Mesothelial cell of epicardium (in vitro differentiated cells): ENCODE results near the gene C4orf50. TPM values are rescaled to one million over a fixed set of nuclear protein-coding genes. Genes with fewer than 3 reads are reported as not detected.

Source experiments
- DNase-seq, 2 experiments: peaks; one replicate each; pipeline ENCODE4 v3.0.0; 2021; ENCODE audit warnings: low spot score in 2 of 2; ENCODE audit not compliant: unreplicated experiment in 2 of 2
- H3K27ac Mint-ChIP-seq: 2 replicates; pipeline ENCODE4 v1.8.0; 2021; ENCODE audit warnings: mixed read lengths
- H3K27me3 Mint-ChIP-seq: 2 replicates; pipeline ENCODE4 v1.8.0; 2021; ENCODE audit warnings: low read depth, mixed read lengths
- H3K36me3 Mint-ChIP-seq: 2 replicates; pipeline ENCODE4 v1.8.0; 2021; ENCODE audit warnings: mixed read lengths
- H3K4me1 Mint-ChIP-seq: 2 replicates; pipeline ENCODE4 v1.8.0; 2021; ENCODE audit warnings: mixed read lengths
- H3K4me3 Mint-ChIP-seq: 2 replicates; pipeline ENCODE4 v1.8.0; 2021; ENCODE audit warnings: mild to moderate bottlenecking, moderate library complexity, mixed read lengths
- H3K9me3 Mint-ChIP-seq: 2 replicates; pipeline ENCODE4 v1.8.0; 2021; ENCODE audit warnings: mixed read lengths
- CTCF ChIP-seq: fragments of 200-600 bp; sonication (generic); IDR thresholded peaks from one replicate; pipeline ENCODE4 v1.5.0; 2021; ENCODE audit warnings: antibody characterized with exemption; ENCODE audit not compliant: unreplicated experiment
- total RNA-seq: library from RNA; stranded (reverse); gene quantifications from 3 replicates; pipeline ENCODE4 v1.2.1, GENCODE V29; 2021

The C4orf50 gene
- total RNA-seq, 1 donor from 2014 or later = 0.04 TPM

GRCh38 chr4:5921981-5922380, 96.2 kb downstream of the C4orf50 start:
- DNase-seq = no peak
- Mint-ChIP-seq H3K27ac (no peak overlapping the region), H3K36me3 (no peaks in the 10 kb centered on the region), H3K4me1 (peaks cover 2% of the 10 kb centered on the region), H3K4me3 (no peak overlapping the region), H3K27me3 (peaks cover 70% of the 10 kb centered on the region), H3K9me3 (no peaks in the 10 kb centered on the region)
- TF ChIP-seq CTCF = no peak

GRCh38 chr4:5921101-5921980, 96.9 kb downstream of the C4orf50 start:
- DNase-seq = no peak

GRCh38 chr4:5919571-5919970, 98.7 kb downstream of the C4orf50 start:
- no peak overlapping the region for H3K4me3 Mint-ChIP-seq
- no peak for DNase-seq
- no peak overlapping the region for H3K27ac Mint-ChIP-seq
- no peak for TF ChIP-seq CTCF
- no peaks in the 10 kb centered on the region for H3K36me3 Mint-ChIP-seq
- no peaks in the 10 kb centered on the region for H3K9me3 Mint-ChIP-seq
- peaks cover 77% of the 10 kb centered on the region for H3K27me3 Mint-ChIP-seq
- H3K4me1 Mint-ChIP-seq = peaks cover 2% of the 10 kb centered on the region

More at GRCh38 chr4:5921101-5921980, 96.9 kb downstream of the C4orf50 start:
- Mint-ChIP-seq H3K4me1 (peaks cover 2% of the 10 kb centered on the region), H3K9me3 (no peaks in the 10 kb centered on the region), H3K27ac (no peak overlapping the region), H3K4me3 (no peak overlapping the region), H3K36me3 (no peaks in the 10 kb centered on the region), H3K27me3 (peaks cover 71% of the 10 kb centered on the region)
- no peak for TF ChIP-seq CTCF

- TF ChIP-seq CTCF = no peak
- Mint-ChIP-seq H3K4me1 (peaks cover 2% of the 10 kb centered on the region), H3K36me3 (no peaks in the 10 kb centered on the region), H3K27me3 (peaks cover 72% of the 10 kb centered on the region), H3K9me3 (no peaks in the 10 kb centered on the region), H3K4me3 (no peak overlapping the region), H3K27ac (no peak overlapping the region)
- no peak for DNase-seq
Measured at GRCh38 chr4:5919044-5919443, 99.2 kb downstream of the C4orf50 start.

GRCh38 chr4:5918331-5918985, 99.8 kb downstream of the C4orf50 start:
- DNase-seq = no peak
- H3K9me3 Mint-ChIP-seq = no peaks in the 10 kb centered on the region

More at GRCh38 chr4:5918331-5918985, 99.8 kb downstream of the C4orf50 start:
- TF ChIP-seq CTCF = no peak
- Mint-ChIP-seq H3K4me3 (no peak overlapping the region), H3K27me3 (peaks cover 67% of the 10 kb centered on the region), H3K4me1 (peaks cover 2% of the 10 kb centered on the region), H3K27ac (no peak overlapping the region), H3K36me3 (no peaks in the 10 kb centered on the region)
